T-helper 2 cell (primary cell): ENCODE measurements around the gene OSBPL9.
"Not testable (repeated sequence)": the region's sequence is repeated elsewhere in the genome, so short reads cannot be mapped to it uniquely, and the experiment has no call there.

ENCODE experiments used
- DNase-seq, 5 experiments: peaks; one replicate each; pipeline versions ENCODE4 v3.0.0 to v3.0.0-alpha.2; 2012 to 2022

The OSBPL9 gene

GRCh38 chr1:51639694-51640093 lies 22.8 kb downstream of the OSBPL9 start:
- no peak for DNase-seq

- DNase-seq = no peak
Measured at GRCh38 chr1:51641096-51641495, 24.2 kb downstream of the OSBPL9 start.

DNA sequence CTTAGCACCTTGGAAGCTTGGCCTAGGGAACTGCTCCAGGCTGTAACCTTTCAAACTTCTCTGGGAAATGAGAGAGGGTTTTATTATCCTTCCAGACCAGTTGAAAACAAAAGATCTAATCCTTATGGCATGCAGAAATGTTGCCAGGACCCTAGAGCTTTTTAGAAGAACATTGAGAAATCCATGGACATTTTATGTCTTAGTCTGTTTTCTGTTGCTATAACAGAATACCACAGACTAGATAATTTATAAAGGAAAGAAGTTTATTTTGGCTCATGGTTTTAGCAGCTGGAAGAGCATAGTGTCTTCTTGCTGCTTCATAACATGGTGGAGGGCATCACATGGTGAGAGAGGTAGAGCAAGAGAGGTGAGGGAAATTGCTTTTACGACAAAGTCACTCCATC lies 25.8 kb downstream of the OSBPL9 start:
- no peak for DNase-seq

DNA sequence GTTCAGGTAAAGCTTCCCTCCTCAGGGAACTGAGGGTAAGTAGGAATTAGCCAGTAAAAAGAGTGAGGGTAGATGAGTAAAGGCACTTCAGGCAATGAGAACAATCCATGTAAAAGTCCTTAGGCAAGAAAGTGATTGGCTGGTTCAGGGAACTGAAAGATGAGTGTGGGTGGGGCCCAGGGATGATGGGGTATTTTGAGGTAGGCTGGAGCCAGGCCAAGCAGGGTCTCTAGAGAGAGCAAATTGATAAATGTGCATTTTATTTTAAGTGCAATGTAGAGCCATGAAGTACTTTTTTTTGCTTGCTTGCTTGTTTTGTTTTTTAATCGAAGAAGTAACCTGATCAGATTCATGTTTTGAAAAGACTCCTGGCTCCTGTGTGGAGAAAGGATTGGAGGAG lies 26.5 kb downstream of the OSBPL9 start:
- no peak for DNase-seq

DNA sequence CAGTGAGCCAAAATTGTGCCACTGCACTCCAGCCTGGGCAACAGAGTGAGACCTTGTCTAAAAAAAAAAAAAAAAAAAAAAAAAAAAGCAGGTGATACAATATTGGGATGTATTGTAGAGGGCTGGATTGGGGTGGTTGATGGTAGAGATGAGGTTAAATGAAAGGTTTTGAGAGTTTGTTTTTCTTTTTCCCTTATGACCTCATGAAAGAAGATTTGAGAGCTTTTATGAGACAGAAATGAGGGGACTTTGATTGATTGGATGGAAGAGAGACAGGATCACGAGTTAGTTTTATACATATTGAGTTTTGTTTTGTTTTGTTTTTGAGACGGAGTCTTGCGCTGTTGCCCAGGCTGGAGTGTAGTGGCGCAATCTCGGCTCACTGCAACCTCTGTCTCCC lies 27.1 kb downstream of the OSBPL9 start:
- DNase-seq = no peak

- no peak for DNase-seq
Measured at GRCh38 chr1:51644533-51645197, 27.8 kb downstream of the OSBPL9 start.

DNA sequence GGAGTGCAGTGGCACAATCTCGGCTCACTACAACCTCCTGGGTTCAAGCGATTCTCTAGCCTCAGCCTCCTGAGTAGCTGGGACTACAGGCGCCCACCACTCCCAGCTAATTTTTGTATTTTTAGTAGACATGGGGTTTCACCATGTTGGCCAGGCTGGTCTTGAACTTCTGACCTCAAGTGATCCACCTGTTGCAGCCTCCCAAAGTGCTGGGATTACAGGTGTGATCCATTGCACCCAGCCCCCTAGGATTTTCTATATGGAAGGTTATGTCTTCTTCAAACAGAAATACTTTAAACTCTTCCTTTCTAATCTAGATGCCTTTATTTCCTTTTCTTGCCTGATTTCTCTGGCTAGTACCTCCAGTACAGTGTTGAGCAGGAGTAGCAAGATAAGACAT lies 29.7 kb downstream of the OSBPL9 start:
- DNase-seq = not testable (repeated sequence)

GRCh38 chr1:51648180-51649109 lies 31.6 kb downstream of the OSBPL9 start:
- DNase-seq = no peak

DNA sequence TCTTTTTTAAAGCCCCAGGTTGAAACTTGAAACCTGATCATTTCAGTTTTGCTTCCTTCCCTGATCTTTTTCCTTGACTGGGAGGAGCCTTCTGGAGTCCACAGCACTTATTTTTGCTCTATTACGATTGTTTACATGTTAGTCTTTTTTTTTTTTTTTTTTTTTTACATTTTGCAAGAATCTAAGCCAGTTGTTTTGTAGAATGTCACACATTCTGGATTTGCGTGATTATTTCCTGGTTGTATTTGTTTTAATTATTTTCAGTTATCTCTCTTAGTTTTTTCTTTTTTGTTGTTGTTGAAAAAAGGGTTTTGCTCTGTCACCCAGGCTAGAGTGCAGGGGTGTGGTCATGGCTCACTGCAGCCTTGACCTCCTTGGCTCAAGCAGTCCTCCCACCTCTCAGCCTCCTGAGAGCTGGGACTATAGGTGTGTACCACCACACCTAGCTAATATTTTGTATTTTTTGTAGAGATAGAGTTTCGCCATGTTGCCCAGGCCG lies 32.8 kb downstream of the OSBPL9 start:
- DNase-seq = no peak

DNA sequence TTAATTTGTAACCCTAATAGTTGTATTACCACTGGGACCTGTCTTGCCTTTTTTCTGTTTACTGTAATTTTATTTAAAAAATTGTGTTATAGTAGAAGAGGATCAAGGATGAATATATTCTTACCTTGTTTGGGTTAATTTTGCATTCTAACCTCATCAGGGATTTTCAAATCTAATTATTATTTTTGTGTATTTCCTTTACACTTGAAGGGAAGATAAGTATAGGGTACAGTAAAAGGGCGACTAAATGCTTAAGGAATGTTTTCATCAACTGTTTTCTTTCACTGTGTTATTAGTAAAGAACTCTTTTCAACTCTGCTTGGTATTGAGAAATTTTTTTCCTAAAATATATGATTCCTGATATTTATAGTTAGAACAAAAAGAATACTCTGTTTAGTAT lies 33.3 kb downstream of the OSBPL9 start:
- DNase-seq = no peak

DNA sequence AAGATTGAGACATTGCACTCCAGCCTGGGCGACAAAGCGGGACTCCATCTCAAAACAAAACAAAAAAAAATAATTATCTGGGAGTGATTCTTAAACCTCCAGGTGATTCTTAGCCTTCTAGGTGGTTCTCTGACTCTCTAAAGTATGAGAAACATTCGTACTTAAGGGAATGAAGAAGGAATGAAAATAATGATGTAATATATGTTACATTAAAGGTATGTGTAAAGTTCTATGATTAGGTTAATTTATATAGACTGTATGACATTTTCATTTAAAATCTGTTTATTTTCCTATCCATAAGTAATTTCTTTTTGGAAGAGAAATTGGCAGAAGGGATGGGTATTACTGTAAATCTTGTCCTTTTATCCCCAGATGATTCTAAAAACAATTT lies 34.7 kb downstream of the OSBPL9 start:
- DNase-seq = no peak

- DNase-seq = no peak
Measured at GRCh38 chr1:51652599-51652998, 35.7 kb downstream of the OSBPL9 start.

- DNase-seq = no peak
Measured at GRCh38 chr1:51653127-51653526, 36.2 kb downstream of the OSBPL9 start.

DNA sequence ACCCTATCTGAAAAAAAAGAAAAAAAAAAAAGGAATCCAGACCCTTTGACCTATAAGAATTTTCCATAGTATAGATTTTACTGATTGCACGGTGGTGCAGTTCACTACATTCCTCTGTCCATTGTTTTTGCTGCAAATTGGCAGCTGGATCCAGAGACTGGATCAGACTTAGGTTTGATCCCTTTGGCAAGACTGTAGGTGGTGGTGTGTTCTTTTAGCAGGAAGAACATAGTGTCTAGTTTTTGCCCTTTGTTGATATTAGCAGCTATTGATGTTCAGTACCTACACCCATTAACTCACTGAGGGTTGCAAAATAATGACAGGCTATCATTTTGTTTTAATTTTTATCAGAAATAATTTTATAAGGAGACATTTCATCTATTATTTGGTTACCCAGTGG lies 37.1 kb downstream of the OSBPL9 start:
- DNase-seq = no peak

GRCh38 chr1:51656374-51656773 lies 39.5 kb downstream of the OSBPL9 start:
- no peak for DNase-seq

DNA sequence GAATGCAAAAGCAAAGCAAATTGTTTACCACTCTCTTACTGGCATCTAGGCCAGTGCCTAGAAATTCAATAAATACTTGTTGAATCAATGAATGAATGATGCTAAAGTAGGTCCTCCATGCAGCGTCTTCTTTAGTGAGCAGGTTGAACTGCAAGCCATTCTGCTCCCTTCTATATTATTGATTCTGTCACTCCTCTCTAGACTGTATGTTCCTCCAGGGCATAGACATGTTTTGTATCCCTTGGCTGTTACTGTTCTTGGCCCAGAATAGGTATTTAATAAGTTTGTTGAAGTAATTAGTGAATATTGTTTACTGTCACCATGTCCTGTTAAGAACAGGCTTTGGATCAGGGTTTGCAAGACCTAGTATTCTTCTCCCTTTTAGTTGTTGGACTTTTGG lies 43.7 kb downstream of the OSBPL9 start:
- DNase-seq = no peak

- no peak for DNase-seq
Measured at GRCh38 chr1:51661081-51661518, 44.2 kb downstream of the OSBPL9 start.

DNA sequence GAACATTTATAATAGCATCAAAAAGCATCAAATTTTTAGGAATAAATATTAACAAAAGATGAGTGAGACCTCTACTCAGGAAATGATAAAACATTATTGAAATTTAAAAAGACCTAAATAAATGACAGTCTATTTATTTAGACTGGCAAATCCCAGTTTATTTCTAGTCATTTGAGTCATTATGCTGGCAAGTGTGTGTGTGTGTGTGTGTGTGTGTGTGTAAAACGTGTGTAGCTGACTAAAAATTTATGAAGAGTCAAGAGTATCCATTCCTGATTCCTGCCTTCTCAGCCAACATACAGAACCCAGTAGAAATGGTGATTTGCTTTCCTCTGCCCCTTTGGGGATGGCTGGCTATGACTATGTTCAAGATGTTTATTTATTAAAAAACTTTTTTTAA lies 46.2 kb downstream of the OSBPL9 start:
- no peak for DNase-seq

DNA sequence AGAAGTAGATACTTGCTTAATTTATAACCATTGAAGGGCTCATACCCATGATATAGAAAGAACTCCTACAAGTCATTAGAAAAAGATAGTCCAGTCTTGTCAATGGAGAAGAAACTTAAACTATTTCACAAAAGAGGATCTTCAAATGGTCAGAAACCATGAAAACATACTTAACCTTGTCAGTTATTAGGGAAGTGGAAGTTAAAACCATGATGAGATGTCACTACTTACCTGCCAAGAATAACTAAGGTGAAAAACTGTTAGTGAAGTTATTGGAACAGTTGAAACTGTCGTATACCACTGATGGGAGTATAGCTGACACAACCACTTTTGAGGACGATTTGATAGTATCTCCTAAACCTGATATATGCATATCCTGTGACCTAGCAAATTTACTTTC lies 46.8 kb downstream of the OSBPL9 start:
- DNase-seq = no peak

- no peak for DNase-seq
Measured at GRCh38 chr1:51664421-51665240, 47.7 kb downstream of the OSBPL9 start.

DNA sequence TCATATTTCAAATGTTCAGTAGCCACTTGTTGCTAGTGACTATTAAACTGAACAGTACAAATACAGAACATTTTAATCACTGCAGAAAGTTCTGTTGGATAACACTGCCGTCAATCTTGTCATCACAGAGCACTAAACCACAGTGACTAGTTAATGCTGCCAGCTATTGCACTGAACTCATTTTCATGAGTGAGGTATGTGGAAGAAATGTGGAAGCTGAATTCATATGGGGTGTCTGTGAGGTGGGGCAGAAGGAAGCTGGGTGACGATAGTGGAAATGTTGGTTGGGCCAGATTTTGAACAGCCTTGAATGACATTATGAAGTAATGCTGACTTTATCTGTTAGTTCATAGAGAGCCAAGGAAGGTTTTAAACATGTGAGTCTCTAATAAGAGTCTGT lies 49.6 kb downstream of the OSBPL9 start:
- no peak for DNase-seq

GRCh38 chr1:51667561-51667960 lies 50.7 kb downstream of the OSBPL9 start:
- DNase-seq = no peak

- DNase-seq = no peak
Measured at GRCh38 chr1:51669272-51669671, 52.4 kb downstream of the OSBPL9 start.
